ENCODE results near the gene INSYN1. TPM values are rescaled to one million over a fixed set of nuclear protein-coding genes. Genes with fewer than 3 reads are reported as not detected.

INSYN1 gene
- total RNA-seq, 3 donors from 2014 or later, result 1.9 to 8.3 (median 2.0) TPM

DNA sequence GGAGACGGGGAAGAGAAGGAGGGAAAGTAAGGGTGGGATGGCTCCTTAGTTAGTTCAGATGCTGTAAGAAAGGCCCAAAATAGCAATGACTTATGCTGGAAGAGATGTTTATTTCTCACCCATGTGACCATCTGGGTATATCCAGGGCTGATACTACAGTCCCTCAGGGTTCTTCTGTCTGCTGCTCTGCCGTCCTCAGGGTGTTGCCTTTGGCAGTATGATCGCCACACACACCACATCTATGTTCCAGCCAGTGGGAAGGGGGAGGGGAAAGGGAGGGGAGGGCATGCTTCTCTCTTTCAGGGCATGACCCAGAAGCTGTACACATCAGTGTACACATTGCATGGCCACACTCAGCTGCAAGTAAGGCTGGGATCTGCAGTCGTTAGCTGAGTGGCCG, 58.7 kb downstream of the INSYN1 start:
- intact Hi-C loops (cut with DNase I; ENCODE audit: low total_unique reads), result no loop called here
- Histone ChIP-seq H3K27ac (peak overlapping the region in 1 of 2 donors; percentile 38), H3K27me3 (no peaks in the 10 kb centered on the region), H3K4me1 (peaks cover 10 to 12% of the 10 kb centered on the region in 2 donors), H3K9me3 (no peaks in the 10 kb centered on the region), H3K4me3 (no peak overlapping the region), H3K36me3 (no peaks in the 10 kb centered on the region)
- TF ChIP-seq POLR2A (IDR thresholded peaks at IDR 0.05) (no peak), POLR2AphosphoS5 (IDR thresholded peaks at IDR 0.05) (no peak)
- TF ChIP-seq, protein P1, sequence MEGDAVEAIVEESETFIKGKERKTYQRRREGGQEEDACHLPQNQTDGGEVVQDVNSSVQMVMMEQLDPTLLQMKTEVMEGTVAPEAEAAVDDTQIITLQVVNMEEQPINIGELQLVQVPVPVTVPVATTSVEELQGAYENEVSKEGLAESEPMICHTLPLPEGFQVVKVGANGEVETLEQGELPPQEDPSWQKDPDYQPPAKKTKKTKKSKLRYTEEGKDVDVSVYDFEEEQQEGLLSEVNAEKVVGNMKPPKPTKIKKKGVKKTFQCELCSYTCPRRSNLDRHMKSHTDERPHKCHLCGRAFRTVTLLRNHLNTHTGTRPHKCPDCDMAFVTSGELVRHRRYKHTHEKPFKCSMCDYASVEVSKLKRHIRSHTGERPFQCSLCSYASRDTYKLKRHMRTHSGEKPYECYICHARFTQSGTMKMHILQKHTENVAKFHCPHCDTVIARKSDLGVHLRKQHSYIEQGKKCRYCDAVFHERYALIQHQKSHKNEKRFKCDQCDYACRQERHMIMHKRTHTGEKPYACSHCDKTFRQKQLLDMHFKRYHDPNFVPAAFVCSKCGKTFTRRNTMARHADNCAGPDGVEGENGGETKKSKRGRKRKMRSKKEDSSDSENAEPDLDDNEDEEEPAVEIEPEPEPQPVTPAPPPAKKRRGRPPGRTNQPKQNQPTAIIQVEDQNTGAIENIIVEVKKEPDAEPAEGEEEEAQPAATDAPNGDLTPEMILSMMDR (IDR thresholded peaks at IDR 0.05), result no peak
- DNase-seq (ENCODE audit: low spot score in 2 of 2), result no peak

DNA sequence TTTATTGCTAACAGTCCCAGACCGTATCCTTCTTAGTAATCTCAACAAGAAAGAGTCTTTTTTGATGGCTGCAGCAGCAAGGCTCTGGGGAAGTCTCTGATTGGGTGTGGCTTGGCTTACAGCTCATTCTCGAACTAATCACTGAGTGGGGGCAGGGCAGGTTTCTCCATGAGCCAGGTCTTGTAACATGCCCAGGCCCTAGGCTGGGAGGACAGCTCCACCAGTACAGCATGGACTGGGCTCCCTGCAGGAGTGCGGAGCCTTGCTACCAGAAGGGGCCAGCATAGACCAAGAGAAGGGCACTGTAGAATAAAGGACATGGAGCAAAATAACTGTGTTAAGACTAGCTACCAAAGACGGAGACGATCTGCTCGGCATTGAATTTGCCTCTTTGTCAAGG, 61.8 kb downstream of the INSYN1 start:
- H3K4me1 ChIP-seq, result peaks cover 1 to 14% of the 10 kb centered on the region in 2 donors
- H3K27ac ChIP-seq, result peak overlapping the region in 1 of 2 donors; percentile 1
- no peaks in the 10 kb centered on the region for H3K27me3 ChIP-seq
- no peak for TF ChIP-seq POLR2AphosphoS5 (IDR thresholded peaks at IDR 0.05)
- TF ChIP-seq, protein P1 (IDR thresholded peaks at IDR 0.05), result no peak
- TF ChIP-seq POLR2A (IDR thresholded peaks at IDR 0.05), result no peak
- intact Hi-C loops (cut with DNase I; ENCODE audit: low total_unique reads), result no loop called here
- H3K36me3 ChIP-seq, result no peaks in the 10 kb centered on the region
- DNase-seq (ENCODE audit: low spot score in 2 of 2), result no peak
- H3K4me3 ChIP-seq, result no peak overlapping the region
- no peaks in the 10 kb centered on the region for H3K9me3 ChIP-seq

DNA sequence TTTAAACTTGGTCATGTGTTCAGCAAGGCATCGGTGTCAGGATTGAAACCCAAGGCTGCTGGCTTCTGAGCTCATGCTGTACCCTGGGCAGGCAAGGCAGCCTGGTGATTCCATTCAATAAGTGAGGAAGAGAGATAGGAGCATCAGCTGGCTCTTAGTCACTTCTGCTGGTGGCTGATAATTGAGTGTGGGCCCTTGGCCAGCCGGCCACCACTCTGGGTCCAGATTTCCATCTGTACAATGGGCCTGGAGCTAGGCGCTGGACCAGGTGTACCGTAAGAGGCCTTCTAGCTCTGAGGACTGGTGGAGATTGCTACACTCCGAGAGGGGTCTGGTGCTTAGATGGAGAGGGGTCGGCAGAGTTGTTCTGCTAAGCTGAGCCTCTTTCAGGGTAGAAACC, 64.7 kb downstream of the INSYN1 start:
- TF ChIP-seq POLR2A (IDR thresholded peaks at IDR 0.05), result no peak
- TF ChIP-seq, protein P1 (IDR thresholded peaks at IDR 0.05), result no peak
- H3K27me3 ChIP-seq, result no peaks in the 10 kb centered on the region
- intact Hi-C loops (cut with DNase I; ENCODE audit: low total_unique reads), result no loop called here
- H3K36me3 ChIP-seq, result no peaks in the 10 kb centered on the region
- peaks cover 0 to 10% of the 10 kb centered on the region in 2 donors for H3K4me1 ChIP-seq
- DNase-seq (ENCODE audit: low spot score in 2 of 2), result no peak
- H3K4me3 ChIP-seq, result peak overlapping the region in 1 of 3 donors; percentile 14
- H3K27ac ChIP-seq, result peak overlapping the region; percentile 83 to 87
- no peaks in the 10 kb centered on the region for H3K9me3 ChIP-seq

GRCh38 chr15:73687351-73687750, 65.8 kb downstream of the INSYN1 start:
- Histone ChIP-seq H3K9me3 (no peaks in the 10 kb centered on the region), H3K4me1 (peaks cover 0 to 10% of the 10 kb centered on the region in 2 donors), H3K4me3 (no peak overlapping the region), H3K36me3 (no peaks in the 10 kb centered on the region), H3K27ac (peak overlapping the region; percentile 83 to 87), H3K27me3 (no peaks in the 10 kb centered on the region)
- TF ChIP-seq, protein P1 (IDR thresholded peaks at IDR 0.05), result no peak
- TF ChIP-seq POLR2AphosphoS5 (IDR thresholded peaks at IDR 0.05) (no peak), POLR2A (IDR thresholded peaks at IDR 0.05) (no peak)
- DNase-seq (ENCODE audit: low spot score in 2 of 2), result no peak
- intact Hi-C loops (cut with DNase I; ENCODE audit: low total_unique reads), result loop anchor here (1.0 kb wide), 1 partner anchor 19 kb away; no protein-coding TSS in a partner anchor

- Histone ChIP-seq H3K4me3 (peak overlapping the region in 1 of 3 donors; percentile 90), H3K27ac (peak overlapping the region; percentile 83 to 87), H3K9me3 (no peaks in the 10 kb centered on the region), H3K27me3 (no peaks in the 10 kb centered on the region), H3K36me3 (no peaks in the 10 kb centered on the region), H3K4me1 (peaks cover 0 to 10% of the 10 kb centered on the region in 2 donors)
- no peak for DNase-seq (ENCODE audit: low spot score in 2 of 2)
- peak in 1 of 3 donors; percentile 36 for TF ChIP-seq POLR2AphosphoS5 (IDR thresholded peaks at IDR 0.05)
- TF ChIP-seq, protein P1 (IDR thresholded peaks at IDR 0.05), result no peak
- intact Hi-C loops (cut with DNase I; ENCODE audit: low total_unique reads), result loop anchor here (1.0 kb wide), 1 partner anchor 19 kb away; no protein-coding TSS in a partner anchor
Measured at GRCh38 chr15:73686781-73687256, 66.3 kb downstream of the INSYN1 start.
